GOT3 (cell line): ENCODE measurements around the gene ZNG1C.
"Not testable (repeated sequence)": the region's sequence is repeated elsewhere in the genome, so short reads cannot be mapped to it uniquely, and the experiment has no call there.

Experiments
- DNase-seq: peaks from one replicate; lab custom pipeline; 2025; ENCODE audit warnings: mixed read lengths; lab: John Stamatoyannopoulos, UW

ZNG1C gene

DNA sequence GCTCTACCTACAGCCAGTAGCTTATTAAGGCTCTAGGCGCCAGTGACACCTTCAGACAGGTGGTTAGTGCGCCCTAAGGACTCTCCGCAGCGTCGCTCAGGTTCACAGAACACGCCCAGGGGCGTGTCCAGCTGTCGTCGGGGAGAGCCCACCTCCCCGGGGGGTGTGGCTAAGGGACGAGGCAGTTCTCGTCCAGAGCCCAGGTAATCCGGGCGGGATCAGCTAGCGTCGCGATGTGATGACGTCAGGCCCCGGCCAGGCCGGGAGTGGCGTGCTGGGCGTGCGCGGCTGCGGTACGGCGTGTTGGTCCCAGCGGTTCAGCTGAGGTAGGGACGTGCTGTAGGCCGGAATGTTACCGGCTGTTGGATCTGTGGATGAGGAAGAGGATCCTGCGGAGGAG, at the start of gene ZNG1C:
ZNG1C (plus strand) TSS at position 301 of the 400 bp plus-strand sequence; CDS start at position 350, 49 bp downstream.
- not testable (repeated sequence) for DNase-seq

DNA sequence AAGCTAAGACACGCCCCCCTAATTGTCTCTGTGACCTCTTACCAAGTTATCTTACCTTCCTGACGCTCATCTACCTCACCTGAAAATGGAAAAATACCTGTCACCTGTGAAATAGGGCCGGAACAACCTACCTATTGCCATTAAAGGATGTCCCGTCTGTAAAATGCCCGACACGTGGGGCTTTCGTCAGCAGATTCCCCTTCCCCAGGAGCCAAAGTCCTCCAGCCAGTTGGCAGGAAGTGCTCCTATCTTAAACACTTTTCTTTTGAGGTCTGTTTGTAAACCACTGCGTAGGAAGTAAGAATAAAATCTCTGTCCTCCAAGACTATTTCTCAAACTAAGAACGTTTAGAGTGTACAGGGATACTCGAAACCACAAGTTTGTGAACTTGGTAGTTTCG, 654 bp downstream of the ZNG1C start:
- not testable (repeated sequence) for DNase-seq

DNA sequence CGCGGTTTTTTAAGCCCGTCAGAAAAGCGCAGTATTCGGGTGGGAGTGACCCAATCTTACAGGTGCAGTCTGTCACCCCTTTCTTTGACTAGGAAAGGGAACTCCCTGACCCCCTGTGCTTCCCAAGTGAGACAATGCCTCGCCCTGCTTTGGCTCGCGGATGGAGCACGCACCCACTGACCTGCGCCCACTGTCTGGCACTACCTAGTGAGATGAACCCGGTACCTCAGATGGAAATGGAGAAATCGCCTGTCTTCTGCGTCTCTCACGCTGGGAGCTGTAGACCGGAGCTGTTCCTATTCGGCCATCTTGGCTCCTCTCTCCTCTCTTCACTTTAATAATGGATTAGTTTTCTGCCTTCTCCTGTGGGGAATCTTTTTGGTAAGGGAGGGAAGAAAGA, 39.3 kb downstream of the ZNG1C start:
- DNase-seq = not testable (repeated sequence)

DNA sequence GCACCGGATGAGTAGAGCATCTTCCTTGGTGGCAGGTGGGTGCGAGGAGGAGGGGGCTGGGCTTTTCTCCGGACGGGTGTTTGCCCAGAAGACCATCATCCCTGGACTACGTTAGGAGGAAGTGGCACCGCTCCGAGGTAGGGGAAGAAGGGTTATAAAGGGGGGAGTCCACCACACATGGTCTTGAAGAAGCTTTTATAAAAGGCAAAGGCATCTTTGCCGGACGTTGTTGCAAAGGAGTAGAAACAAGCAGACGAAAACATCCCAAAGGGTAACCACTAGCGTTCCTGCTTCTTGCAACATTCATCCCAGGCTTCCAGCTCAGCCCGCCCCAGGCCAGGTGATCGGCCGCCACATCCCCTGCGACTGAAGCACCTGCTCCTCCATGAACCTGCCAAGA, 60.8 kb downstream of the ZNG1C start, which contains the start of gene FOXD4L3:
FOXD4L3 (plus strand) TSS at position 301 of the 400 bp plus-strand sequence; CDS start at position 386, 85 bp downstream.
- DNase-seq = not testable (repeated sequence)

DNA sequence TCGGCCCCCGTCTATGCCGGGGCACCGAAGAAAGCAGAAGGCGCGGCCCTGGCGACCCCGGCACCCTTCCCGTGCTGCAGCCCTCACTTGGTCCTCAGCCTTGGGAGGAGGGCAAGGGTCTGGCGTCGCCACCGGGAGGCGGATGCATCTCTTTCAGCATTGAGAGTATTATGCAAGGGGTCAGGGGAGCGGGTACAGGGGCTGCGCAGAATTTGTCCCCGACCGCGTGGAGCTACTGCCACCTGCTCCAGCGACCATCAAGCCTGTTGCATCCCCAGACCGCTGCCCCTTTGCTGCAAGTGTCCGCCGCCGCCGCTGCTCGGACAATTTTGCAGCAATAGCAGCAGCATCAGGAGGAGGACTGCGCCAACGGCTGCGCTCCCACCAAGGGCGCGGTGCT, 62.0 kb downstream of the ZNG1C start:
- not testable (repeated sequence) for DNase-seq

DNA sequence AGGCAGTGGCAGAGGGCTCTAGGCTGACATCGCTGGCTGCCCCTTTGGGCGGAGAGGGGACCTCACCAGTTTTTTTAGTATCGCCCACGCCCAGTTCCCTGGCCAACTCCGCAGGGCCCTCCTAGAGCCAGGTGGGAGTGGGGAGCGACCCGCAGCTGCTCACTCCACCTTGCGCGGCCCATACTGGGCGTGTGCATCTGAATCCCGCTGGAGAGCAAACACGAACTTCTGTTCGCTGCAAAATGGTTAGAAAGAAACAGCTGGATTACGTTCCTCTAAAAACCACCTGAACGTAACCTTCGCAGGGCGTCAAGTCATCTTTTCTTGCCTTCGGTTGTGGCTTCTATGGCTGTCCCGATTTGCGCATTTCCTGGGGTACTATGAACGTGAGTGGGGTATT, 62.4 kb downstream of the ZNG1C start:
- DNase-seq = not testable (repeated sequence)

DNA sequence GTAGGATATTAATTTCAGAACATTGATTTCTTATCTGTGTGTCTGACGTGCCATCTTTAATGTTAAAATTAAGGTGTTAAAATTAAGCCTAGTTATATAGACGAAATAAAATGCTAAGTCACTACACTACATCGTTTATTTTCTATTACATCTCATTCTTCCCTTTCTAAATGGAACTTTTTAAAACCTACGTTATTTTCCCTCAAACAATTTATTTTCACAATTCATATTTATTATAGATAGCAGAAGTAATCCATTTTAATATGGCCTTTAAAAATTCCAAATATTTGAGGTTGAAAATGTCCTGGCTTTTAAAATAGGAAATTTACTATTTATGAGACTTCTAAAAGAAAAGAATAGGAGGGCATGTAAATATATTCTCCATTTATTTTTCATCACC, 63.0 kb downstream of the ZNG1C start:
- DNase-seq = not testable (repeated sequence)

DNA sequence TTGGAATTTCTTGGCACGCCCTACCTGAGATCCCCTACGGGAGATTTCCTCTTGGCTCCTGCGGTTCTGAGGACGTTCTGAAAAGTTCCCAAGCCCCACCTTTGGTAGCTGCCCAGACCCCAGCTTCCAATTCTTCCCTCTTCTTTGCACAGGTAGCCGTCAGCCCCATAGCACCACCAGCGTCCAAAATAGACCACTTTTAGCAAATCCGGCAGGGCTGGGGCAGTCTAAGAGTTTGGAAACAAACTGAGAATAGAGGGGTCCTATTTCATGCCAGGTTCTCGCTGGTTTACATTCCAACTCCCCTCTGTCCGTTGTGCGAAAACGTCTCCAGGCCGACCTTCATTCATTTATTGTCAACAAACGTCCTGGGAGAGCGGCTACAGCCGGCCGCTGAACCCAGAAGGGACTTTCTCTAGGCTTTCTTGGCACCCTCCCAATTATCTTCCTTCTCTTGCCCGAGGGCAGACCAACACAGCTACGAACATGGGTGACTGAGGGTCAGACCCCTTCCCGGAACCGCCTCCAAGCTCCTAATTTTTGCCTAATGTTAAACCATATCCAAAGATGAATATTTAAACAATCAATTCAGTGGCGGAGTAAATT, 64.0 kb downstream of the ZNG1C start:
- DNase-seq = not testable (repeated sequence)

DNA sequence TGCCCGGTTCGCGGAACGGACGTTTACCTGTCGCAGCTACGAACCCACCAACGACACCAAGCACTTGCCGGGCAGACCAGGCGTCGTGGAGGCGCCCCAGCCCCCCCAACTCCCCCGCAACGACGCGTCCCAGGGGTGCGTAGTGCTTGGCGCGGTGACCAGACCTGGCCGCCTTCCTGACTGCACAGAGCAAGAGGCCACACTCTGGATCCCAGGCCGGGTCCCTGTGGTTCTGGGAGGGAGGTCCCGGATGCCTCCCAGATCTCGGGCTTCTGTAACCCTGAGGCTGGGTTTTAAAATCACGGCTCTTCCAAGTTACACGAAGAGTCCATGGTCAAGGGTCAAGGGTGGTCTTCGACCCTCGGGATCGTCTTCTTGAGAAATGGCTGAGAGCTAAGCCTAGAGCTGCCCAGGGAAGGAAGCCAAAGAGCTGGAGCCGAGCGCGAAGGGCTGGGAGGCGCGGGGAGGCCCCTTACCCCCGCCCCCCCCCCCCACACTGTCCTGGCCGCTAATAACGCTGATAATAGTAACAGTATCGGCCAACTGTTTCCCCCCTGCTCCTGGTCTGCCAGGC, 64.7 kb downstream of the ZNG1C start:
- not testable (repeated sequence) for DNase-seq

DNA sequence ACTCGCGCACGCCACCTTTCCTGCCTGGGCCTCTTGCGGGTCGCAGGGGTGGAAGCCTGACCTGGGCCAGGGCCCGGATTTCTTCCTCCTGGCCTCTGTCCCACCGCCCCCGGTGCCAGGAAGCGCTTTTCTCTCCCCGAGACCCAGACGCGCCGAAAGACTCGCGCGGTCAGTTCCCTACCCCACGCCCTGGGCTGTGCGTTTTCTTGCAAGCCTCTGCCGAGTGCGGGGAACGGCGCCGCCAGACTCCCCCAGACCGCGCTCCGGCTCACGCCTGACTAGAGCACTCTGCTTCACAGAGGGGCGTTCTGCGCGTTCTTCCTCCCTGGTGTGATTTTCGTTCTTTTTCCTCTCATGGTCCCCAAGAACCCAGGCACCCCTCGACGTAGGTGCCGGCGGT, 65.3 kb downstream of the ZNG1C start:
- not testable (repeated sequence) for DNase-seq

DNA sequence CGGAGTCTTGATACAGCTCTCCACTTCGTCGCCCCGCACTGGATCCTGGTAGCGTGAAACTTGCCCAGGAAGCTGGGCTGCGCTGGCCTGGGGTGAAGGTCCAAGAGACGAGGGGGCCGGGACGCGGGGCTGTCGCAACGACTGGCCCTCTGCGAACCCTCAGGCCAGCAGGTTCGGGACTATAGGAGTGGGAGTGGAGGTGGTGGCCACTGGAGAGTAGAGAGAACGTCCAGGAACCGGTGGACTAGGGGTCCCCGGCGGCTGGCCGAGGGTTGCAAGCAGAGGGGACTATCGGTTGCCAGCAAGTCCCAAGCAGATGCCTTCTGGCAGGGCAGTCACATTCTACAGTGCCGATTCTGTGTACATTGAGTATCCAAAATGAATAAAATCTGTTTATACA, 65.9 kb downstream of the ZNG1C start:
- DNase-seq = not testable (repeated sequence)

DNA sequence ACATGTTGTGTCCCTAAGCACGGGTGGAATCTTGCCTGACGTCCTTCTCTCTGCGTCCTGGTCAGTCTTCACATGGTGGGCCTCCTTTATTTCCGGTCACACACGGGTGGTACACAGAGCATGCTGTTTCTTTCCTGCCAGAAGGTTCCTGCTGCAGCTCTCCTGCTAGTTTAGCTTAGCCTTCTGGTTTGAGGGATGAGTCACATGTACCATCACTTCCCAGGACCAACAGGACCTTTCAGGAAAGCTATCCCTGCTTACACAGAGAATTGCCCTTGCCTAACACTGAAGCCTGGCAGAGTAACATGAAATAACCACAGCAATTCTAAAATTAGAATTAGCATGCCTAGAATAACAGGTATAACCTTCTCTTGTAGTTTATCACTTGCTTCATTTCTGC, 69.4 kb downstream of the ZNG1C start:
- not testable (repeated sequence) for DNase-seq

DNA sequence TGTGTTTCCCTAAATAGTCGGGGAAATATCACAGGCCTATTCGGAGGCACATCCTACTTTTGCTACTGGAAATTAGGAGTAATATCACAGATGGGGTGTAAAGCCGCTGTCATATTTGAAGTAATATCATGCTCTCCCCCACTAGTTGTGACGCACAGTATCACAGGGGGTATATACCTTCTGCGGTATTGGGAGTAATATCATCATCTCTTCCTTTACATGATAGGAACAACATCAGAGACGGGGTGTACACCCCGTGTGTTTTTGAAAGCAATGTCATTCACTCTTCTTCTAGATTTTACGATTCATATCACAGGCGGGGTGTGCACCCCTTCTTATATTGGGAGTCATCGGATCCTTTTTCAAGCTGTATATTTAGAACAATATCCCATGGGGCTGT, 76.4 kb downstream of the ZNG1C start:
- not testable (repeated sequence) for DNase-seq

DNA sequence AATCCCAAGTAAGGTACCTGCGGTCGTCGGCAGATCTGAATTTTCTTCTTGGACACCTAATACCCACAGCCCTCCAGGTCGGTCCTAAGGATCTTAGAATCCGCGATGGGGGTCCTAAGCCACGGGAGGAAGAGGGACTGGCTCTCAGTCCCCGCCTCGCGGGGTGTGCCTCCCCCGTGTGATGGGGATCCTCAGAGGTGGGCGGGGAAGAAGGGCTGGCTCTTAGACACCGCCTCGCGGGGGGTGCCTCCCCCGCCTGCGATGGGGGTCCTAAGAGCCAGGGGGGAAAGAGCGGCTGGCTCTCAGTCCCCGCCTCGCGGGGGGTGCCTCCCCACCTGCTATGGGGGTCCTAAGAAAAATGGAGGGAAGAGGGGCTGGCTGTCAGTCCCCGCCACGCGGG, 82.0 kb downstream of the ZNG1C start:
- not testable (repeated sequence) for DNase-seq

DNA sequence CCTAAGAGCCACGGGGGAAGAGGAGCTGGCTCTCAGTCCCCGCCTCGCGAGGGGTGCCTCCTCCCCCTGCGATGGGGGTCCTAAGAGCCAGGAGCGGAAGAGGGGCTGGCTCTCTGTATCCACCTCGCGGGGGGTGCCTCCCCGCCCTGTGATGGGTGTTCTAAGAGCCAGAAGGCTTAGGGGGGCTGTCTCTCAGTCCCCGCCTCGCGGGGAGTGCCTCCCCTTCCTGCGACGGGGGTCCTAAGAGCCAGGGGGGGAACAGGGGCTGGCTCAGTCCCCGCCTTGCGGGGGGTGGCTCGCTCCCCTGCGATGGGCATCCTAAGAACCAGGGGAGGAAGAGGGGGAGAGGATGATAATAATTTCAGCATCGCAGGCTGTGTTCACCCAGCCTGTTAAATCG, 82.7 kb downstream of the ZNG1C start:
- not testable (repeated sequence) for DNase-seq

DNA sequence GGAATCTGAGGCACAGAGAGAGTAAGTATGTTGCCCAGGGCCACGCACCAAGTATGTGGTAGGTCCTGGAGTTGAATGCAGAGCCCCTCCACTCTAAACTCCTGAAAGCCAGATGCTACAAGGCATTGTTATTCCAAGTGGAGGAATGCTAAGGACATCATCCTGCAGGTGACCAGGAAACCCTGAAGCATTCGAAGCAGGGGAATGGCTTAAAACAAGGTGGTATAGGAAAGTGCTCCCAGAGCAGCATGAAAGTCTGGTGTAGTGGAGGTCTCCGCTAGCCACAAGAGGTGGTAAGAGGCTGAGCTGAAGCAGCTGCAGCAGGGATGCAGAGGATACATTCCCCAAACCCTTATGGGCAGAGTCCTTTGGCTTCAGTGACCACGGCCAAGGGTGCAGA, 87.3 kb downstream of the ZNG1C start:
- DNase-seq = not testable (repeated sequence)

DNA sequence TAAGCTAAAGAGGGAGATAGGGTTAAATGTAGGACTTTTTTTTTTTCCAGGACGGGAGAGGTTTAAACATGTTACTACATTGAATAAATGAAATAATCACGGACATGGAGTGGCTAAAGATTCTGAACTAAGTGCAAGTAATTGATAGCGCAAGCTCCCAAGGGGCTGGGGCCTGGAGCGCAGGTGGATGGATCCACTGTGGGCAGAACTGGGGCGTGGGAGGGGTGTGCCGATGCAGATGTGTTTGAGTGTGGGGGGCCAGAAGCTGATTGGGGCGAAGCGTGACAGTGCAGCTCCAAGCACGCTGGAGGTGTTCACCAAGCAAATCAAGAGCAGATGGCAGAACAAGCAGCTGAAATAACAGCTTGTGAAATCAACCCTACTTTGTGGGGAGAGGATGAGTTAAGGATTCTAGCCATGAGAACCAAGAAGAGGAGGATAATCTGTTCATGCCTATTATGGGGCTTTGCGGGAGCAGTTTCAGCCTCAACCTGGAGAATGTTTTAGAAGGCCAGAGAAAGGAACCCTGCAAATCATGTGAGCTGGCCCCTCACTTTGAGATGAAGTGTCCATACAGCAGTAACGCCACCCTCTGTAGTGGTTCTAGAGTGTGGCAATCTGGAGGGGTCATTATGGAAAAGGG, 88.9 kb downstream of the ZNG1C start:
- not testable (repeated sequence) for DNase-seq

DNA sequence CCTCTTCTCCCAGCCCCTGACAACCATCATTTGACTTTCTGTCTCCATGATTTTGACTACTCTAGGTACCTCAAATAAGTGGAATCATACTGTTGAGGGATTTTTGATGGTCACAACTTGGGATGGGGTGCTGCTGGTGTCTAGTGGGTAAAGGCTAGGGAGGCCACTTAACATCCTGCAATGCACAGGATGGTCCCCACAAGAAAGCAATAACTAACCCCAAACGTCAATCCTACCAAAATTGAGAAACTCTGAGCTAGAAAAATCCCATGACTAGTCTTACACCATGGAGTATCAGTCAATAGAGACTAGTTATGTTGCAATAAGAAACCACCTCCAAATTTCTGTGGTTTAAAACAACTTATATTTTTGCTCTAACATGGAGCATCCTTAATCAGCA, 90.3 kb downstream of the ZNG1C start:
- DNase-seq = not testable (repeated sequence)

DNA sequence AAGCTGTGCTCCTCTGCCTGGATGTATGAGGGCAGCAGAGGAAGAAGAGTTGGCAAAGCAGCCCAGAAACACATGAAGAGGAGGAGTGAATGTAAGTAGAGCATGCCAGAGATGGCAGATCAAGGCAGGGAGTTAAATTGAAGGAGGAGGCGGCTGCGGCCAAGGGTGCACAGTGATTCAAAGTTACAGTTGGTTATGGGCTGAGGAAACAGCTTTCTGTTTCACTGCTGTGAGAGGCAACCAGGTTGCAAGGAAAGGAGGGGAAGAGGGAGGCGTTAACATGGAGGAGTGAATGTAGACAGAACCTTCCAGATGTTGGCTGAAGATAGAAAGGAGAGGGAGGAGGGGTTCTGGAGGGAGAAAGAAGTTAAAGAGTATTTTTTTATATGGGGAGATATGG, 94.2 kb downstream of the ZNG1C start:
- DNase-seq = not testable (repeated sequence)

DNA sequence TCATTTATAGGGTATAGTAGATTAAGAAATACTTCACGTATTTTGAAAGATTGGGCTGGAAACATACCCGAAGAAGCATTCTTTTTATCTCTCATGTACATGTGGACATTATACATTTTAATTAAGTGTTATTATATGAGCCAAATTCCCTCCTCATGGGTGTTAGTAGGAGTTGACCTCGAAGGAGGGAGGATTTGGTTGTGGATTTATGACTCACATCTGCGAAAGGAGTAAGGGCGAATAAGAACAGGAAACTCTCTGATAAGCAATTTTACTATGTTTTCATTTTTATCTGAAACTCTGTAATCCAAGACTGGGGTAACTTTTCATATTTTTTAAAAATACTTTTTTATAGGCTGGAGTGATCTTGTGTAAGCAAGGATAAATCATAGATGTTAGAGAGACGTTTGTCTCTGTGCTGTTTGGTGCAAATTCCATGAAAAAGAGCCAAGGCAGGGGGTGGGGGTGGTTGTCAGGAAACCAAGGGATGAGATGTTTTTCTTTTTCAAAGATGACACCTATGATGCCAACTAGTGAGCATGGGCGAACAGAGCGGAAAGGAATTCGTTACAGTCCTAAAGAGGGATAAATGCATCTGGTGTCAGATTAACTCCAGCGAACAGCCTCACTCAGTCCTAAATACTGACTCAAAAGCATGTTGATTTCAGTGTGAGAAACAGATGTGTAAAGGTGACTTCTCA, 95.0 kb downstream of the ZNG1C start:
- DNase-seq = not testable (repeated sequence)

DNA sequence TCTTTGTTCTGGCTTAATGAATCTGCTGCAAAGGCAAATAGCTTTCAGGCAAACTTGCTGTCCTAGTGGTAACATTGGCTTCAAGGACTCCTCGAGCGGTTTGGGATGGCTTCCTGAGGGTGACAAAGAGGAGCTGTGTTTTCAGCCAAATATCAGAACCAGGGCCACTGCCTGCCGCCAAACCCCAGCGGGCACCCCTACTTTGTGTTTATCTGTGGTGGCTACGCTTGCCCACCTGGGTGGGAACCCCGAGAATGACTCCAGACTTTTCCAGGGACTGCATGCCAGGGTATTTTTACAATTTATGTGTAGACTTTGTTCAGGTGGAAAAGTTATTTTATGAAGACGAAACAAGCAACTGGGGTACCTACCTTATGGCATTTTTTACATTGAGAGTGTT, 96.2 kb downstream of the ZNG1C start:
- not testable (repeated sequence) for DNase-seq

DNA sequence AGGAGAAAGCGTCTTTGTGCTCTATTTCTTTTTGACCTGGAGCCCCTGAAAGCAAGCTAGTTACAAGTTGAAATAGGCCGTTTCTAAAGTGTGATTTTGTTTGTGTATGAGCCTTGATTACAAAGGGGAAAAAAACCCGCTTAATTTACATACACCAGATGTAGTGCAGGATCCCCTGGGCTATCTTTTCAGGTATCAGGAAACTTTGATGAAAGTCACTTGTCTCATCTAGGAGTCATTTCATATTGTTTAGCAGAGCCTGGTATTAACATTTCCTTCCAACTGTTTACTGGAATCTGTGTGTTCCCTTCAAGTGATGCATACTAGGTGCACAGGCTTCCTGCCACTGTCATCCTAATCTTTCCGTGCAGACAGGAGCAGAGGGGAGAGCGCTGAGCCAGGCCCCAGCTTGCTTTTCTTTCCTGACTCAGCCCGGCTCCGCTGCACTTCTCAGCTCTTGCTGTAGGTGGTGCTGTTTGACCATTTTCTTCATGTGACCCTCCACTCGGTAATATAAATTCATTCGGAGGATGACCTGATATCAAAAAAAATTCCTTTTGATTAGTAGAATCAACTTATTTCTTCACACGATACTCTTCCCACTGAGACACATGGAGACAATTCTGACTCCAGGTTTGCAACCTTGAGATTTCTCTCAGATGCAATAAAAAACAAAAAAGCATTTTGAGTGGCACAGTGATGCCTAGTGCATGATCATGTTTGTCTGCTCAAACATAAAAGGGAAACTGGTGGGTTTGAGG, 100.7 kb downstream of the ZNG1C start:
- DNase-seq = not testable (repeated sequence)
